GM21619 (cell line): ENCODE data around the gene KRTAP10-5.

Source experiments
- ATAC-seq: cut with Tn5 transposase; IDR thresholded peaks from one replicate; pipeline ENCODE4 v1.9.1; 2021; ENCODE audit not compliant: unreplicated experiment

The KRTAP10-5 gene

GRCh38 chr21:44532712-44533111 is 47.7 kb downstream of the KRTAP10-5 start:
- no peak for ATAC-seq

GRCh38 chr21:44531606-44532564 is 48.5 kb downstream of the KRTAP10-5 start:
- no peak for ATAC-seq

GRCh38 chr21:44530903-44531605 is 49.4 kb downstream of the KRTAP10-5 start:
- no peak for ATAC-seq

GRCh38 chr21:44530221-44530902 is 50.0 kb downstream of the KRTAP10-5 start:
- no peak for ATAC-seq

GRCh38 chr21:44529503-44530125 is 50.8 kb downstream of the KRTAP10-5 start:
- ATAC-seq, result no peak
